GM23248 (cell line): ENCODE results near the gene CTAGE6.
"Not testable (repeated sequence)": the region's sequence is repeated elsewhere in the genome, so short reads cannot be mapped to it uniquely, and the experiment has no call there.

Source experiments
- EZH2 ChIP-seq: fragments of 200-600 bp; sonication (generic); IDR thresholded peaks from 2 replicates; pipeline ENCODE4 v1.6.1; 2018; ENCODE audit warnings: antibody characterized with exemption, mild to moderate bottlenecking; ENCODE audit not compliant: insufficient read depth, poor library complexity, severe bottlenecking
- EZH2phosphoT487 ChIP-seq: fragments of 200-600 bp; sonication (generic); IDR thresholded peaks from 2 replicates; pipeline ENCODE4 v1.6.1; 2018; ENCODE audit warnings: antibody characterized with exemption, moderate library complexity, mild to moderate bottlenecking, low read depth; ENCODE audit not compliant: insufficient read depth

DNA sequence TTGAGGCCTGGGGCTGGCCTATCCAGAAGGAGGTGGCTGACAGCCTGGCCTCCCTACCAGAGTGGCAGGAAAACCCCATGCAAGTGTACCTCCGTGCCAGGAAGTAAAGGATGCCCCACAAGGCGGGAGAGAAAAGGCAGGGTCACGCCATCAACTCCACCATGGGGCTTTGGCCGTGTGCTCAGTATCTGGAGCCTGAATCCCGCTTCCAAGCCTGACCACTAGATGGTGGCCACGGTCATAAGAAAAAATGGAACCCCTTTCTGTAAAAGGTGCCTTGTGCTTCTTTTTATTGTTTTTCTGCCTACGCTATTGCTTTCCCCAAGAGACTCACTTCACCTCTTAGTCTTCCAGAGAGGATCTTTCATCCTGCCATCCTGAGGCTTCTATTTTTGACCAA is 29.9 kb downstream of the CTAGE6 start:
- not testable (repeated sequence) for TF ChIP-seq EZH2phosphoT487, EZH2
